Heart left ventricle (tissue), 13 donors: ENCODE measurements around the gene PTPRK.

Experiments used
- CTCF ChIP-seq, 12 donors: fragments of 200-600 bp; sonication (generic) in 4 of 12; IDR thresholded peaks; one replicate each; pipeline versions ENCODE4 v1.5.0 to v1.8.0; 2018 to 2022; ENCODE audit warnings: antibody characterized with exemption in 12 of 12, mild to moderate bottlenecking in 5 of 12
- POLR2A ChIP-seq, 2 donors: fragments of 450-650 bp; IDR thresholded peaks; one replicate each; pipeline ENCODE4 v1.6.1; 2017; ENCODE audit warnings: antibody characterized with exemption in 2 of 2, mild to moderate bottlenecking in 2 of 2, moderate library complexity in 2 of 2
- donor health status: ischemic (EF 13 %, LVEDD 7.1; RV severe dilation, severe dysfunction).
- donor health status: DM: no; HTN: yes; CAD: no.
- donor health status: DM: no; HTN: no; CAD: no.
- donor health status: ischemic (EF 25% LVEDD 6.9; RV normal size, moderate dysfunction).
- donor health status: ischemic (EF 25% LVEDD 5.7; RV mildly dilated, moderate dysfunction).
- donor health status: ischemic (EF 35%, LVEDD 5.7; RV mildly dilated, moderate dysfunction).
- donor health status: nonischemic (EF 11% LVEDD 7.7; RV severe dilation, severe dysfunction).
- donor health status: DM: yes; HTN: yes; CAD: no.
- donor health status: PGD.
- donor health status: ischemic (EF 29% LVEDD 5.4; RV normal size, mild dysfunction).
- donor health status: nonischemic (EF 23%, LVEDD 6.1; RV moderate dilation, normal function).

GRCh38 chr6:128225612-128226011 is 294.8 kb downstream of the PTPRK start:
- TF ChIP-seq CTCF (IDR thresholded peaks at IDR 0.05) (no peak), POLR2A (IDR thresholded peaks at IDR 0.05) (no peak)
